Lung (tissue), 4 donors: ENCODE results near the gene KCNH5. TPM values are rescaled to one million over a fixed set of nuclear protein-coding genes. Genes with fewer than 3 reads are reported as not detected.

Source experiments
- polyA plus RNA-seq, 2 donors: library from polyadenylated mRNA; stranded (reverse); fragments of 200-250 nt; gene quantifications; one replicate each; pipeline ENCODE4 v1.2.1, GENCODE V29; 2013
- total RNA-seq, 2 donors: library from RNA; depleted of rRNA in 1 of 2; stranded (reverse); fragments of >200 nt in 1 of 2; gene quantifications; one replicate each; pipeline ENCODE4 v1.2.1, GENCODE V29; 2014 to 2021
- donor health status: Bipolar disorder and iron deficiency.
- donor health status: healthy.
- donor health status: DM: yes; HTN: yes; CAD: no.

Gene KCNH5
- total and polyA plus RNA-seq, 4 donors: 0.03 to 0.40 (median 0.08) TPM; not detected in 1

Other genes starting within 250 kb of the KCNH5 start
- gene RHOJ, start 159.0 kb upstream of the KCNH5 start, total RNA-seq: 10 to 100 TPM; 22.9 to 25.7 TPM
- gene RHOJ, start 159.0 kb upstream of the KCNH5 start, polyA plus RNA-seq: 10 to 100 TPM; 10.2 to 12.7 TPM